Measurements from ENCODE around the gene UNC5A. TPM values are rescaled to one million over a fixed set of nuclear protein-coding genes. Genes with fewer than 3 reads are reported as not detected.

The UNC5A gene
- total RNA-seq, 4 donors from 2014 or later = not detected

DNA sequence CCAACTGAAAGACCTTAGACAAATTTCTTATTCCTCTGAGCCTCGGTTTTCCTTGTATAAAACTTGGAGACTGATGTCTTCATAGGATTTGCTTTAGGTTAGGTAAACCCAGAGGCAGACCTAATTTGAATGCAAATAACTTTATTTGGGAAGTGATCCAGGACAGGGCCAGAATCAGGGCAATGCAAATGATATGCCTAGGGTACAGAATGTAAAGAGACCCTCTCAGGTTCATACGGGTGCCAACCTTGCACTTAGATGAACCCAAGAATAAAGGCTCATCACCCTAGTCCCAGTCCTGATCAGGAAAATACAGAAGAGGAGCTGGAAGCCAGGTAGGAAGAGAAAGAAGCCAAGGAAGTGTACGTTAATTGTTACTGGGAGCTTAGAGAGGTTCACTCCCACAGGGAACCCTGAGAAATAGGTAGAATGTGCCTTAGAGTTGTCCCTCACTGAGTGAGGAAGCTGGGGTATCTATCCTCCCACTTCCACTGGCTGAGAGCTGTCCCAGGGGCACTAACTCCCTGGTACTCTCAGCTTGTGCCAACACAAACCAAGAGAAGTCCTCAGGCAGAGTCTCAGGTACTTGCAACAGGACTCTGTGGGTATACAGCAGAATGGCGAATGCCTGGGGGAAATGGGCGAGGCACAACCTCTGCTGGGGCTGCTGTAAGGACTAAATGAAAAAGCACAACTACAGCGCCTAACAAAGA, 91.9 kb downstream of the UNC5A start:
- H3K9me3 ChIP-seq = no peaks in the 10 kb centered on the region
- no peak overlapping the region for H3K4me3 ChIP-seq
- no peaks in the 10 kb centered on the region for H3K4me1 ChIP-seq
- H3K27me3 ChIP-seq = no peaks in the 10 kb centered on the region
- H3K27ac ChIP-seq = no peak overlapping the region
- WGBS = 85% methylated on average over 6 of the region's 6 CpGs
- TF ChIP-seq EP300 (IDR thresholded peaks at IDR 0.05) = no peak
- TF ChIP-seq POLR2AphosphoS5 (IDR thresholded peaks at IDR 0.05) = no peak
- no peak for TF ChIP-seq POLR2A (IDR thresholded peaks at IDR 0.05)
- TF ChIP-seq, protein P1, sequence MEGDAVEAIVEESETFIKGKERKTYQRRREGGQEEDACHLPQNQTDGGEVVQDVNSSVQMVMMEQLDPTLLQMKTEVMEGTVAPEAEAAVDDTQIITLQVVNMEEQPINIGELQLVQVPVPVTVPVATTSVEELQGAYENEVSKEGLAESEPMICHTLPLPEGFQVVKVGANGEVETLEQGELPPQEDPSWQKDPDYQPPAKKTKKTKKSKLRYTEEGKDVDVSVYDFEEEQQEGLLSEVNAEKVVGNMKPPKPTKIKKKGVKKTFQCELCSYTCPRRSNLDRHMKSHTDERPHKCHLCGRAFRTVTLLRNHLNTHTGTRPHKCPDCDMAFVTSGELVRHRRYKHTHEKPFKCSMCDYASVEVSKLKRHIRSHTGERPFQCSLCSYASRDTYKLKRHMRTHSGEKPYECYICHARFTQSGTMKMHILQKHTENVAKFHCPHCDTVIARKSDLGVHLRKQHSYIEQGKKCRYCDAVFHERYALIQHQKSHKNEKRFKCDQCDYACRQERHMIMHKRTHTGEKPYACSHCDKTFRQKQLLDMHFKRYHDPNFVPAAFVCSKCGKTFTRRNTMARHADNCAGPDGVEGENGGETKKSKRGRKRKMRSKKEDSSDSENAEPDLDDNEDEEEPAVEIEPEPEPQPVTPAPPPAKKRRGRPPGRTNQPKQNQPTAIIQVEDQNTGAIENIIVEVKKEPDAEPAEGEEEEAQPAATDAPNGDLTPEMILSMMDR (IDR thresholded peaks at IDR 0.05) = no peak
- peaks cover 51% of the 10 kb centered on the region for H3K36me3 ChIP-seq
- no peak for DNase-seq (ENCODE audit: low spot score in 2 of 2)

DNA sequence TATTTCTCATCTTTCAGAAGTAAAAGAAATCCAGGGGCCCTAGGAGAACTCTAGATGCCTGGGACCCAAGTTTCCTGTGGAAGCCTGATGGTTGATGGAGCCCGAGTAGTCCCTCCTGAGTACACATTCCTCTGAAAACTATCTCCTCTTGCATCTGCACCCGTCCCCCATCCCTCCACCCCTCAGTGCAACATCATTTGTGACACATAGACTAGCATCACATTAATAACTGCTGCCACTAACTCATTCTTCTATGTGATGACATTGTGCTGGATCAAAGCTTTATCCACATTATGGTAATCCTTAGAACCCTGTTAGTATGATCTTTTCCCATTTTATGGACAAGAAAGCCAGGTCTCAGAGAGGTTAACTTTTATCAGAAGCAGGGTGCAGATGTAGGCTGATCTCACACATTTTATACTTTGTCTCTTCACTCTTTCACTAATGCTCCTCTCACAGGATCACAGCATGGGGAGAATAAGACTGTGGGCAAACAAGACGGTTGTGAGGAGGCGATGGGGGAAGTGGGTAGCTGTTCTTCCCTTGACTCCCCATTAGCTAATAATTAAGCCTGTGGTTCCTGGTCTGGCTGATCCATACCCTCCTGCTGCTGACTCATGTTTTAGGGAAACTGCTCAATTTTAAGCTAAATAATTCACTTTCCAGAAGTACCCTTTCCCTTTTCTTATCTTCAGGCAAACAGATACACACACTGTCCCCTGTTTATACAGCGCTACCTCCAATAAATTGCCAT, 92.7 kb downstream of the UNC5A start:
- no peak for TF ChIP-seq EP300 (IDR thresholded peaks at IDR 0.05)
- TF ChIP-seq POLR2AphosphoS5 (IDR thresholded peaks at IDR 0.05) = no peak
- no peak for TF ChIP-seq POLR2A (IDR thresholded peaks at IDR 0.05)
- TF ChIP-seq, protein P1 (IDR thresholded peaks at IDR 0.05) = no peak
- H3K27me3 ChIP-seq = no peaks in the 10 kb centered on the region
- peaks cover 59% of the 10 kb centered on the region for H3K36me3 ChIP-seq
- H3K9me3 ChIP-seq = no peaks in the 10 kb centered on the region
- 86% methylated on average over 5 of the region's 5 CpGs for WGBS
- no peak for DNase-seq (ENCODE audit: low spot score in 2 of 2)
- H3K4me3 ChIP-seq = no peak overlapping the region
- H3K4me1 ChIP-seq = no peaks in the 10 kb centered on the region
- H3K27ac ChIP-seq = no peak overlapping the region

DNA sequence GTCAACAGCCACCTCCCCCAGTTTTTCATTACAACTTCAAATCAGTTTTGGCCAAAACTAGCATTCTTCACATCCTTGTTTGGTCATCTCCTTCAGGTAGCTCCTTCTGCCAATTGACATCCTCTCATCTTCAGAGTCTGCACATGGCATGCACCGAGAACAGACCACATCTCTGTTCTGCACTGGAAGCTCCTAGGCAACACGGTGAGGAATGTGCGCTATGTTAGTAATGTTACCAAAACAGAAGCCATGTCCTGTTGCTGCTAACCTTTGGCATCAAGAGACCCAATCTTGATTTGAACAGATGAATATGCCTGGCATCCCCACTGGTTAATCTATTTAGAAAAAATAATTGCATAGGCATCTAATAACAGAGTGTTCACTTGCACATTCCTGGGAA, 93.9 kb downstream of the UNC5A start:
- H3K4me3 ChIP-seq = no peak overlapping the region
- peaks cover 66% of the 10 kb centered on the region for H3K36me3 ChIP-seq
- H3K4me1 ChIP-seq = no peaks in the 10 kb centered on the region
- H3K9me3 ChIP-seq = no peaks in the 10 kb centered on the region
- H3K27ac ChIP-seq = no peak overlapping the region
- no peak for DNase-seq (ENCODE audit: low spot score in 2 of 2)
- TF ChIP-seq, protein P1 (IDR thresholded peaks at IDR 0.05) = no peak
- TF ChIP-seq EP300 (IDR thresholded peaks at IDR 0.05) = no peak
- TF ChIP-seq POLR2AphosphoS5 (IDR thresholded peaks at IDR 0.05) = no peak
- TF ChIP-seq POLR2A (IDR thresholded peaks at IDR 0.05) = no peak
- no peaks in the 10 kb centered on the region for H3K27me3 ChIP-seq
- WGBS = 97% methylated on average over 3 of the region's 3 CpGs

DNA sequence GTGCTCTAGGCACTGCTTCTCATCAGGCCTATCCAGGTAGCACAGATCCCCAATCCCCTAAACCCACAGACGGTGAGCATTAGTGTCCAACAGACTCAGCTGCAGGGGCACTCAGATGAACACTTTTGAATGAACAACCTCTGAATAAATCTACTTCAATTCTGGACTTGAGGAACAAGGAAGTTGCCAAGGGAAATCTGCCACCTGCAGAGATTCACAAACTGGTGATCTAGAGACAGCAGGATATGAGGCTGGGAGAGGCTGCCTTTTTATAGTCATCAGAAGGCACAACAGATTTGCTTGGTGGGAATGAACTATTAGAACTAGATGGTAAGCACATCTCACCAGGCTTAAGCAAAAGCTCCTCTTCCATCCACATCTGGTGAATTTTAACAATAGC, 95.8 kb downstream of the UNC5A start:
- no peak for DNase-seq (ENCODE audit: low spot score in 2 of 2)
- peaks cover 70% of the 10 kb centered on the region for H3K36me3 ChIP-seq

More for the DNA sequence above, 95.8 kb downstream of the UNC5A start:
- H3K4me1 ChIP-seq = no peaks in the 10 kb centered on the region
- H3K27me3 ChIP-seq = no peaks in the 10 kb centered on the region
- no peak for TF ChIP-seq POLR2AphosphoS5 (IDR thresholded peaks at IDR 0.05)
- no peak for TF ChIP-seq POLR2A (IDR thresholded peaks at IDR 0.05)
- TF ChIP-seq, protein P1 (IDR thresholded peaks at IDR 0.05) = no peak
- TF ChIP-seq EP300 (IDR thresholded peaks at IDR 0.05) = no peak
- no peak overlapping the region for H3K4me3 ChIP-seq
- WGBS = 93% methylated on average over 1 of the region's 1 CpG
- H3K27ac ChIP-seq = no peak overlapping the region
- no peaks in the 10 kb centered on the region for H3K9me3 ChIP-seq
